Peyer's patch (tissue), 4 donors: ENCODE data around the gene MSI2. TPM values are rescaled to one million over a fixed set of nuclear protein-coding genes. Genes with fewer than 3 reads are reported as not detected.

Experiments used
- DNase-seq, 3 donors: peaks; one replicate each; pipeline ENCODE4 v3.0.0-alpha.2; 2017 to 2019
- H3K27ac ChIP-seq, 4 donors: fragments of 200-600 bp; sonication (generic); one replicate each; pipeline ENCODE4 v1.5.1; 2016 to 2019
- H3K27me3 ChIP-seq, 2 donors: fragments of 200-600 bp; sonication (generic); one replicate each; pipeline ENCODE4 v1.5.1; 2019
- H3K36me3 ChIP-seq, 3 donors: fragments of 200-600 bp; sonication (generic); one replicate each; pipeline ENCODE4 v1.5.1; 2016 to 2019
- H3K4me1 ChIP-seq, 4 donors: fragments of 200-600 bp; sonication (generic); one replicate each; pipeline ENCODE4 v1.5.1; 2016 to 2019
- H3K4me3 ChIP-seq, 4 donors: fragments of 200-600 bp; sonication (generic); 1 replicate in 3 of 4; 2 replicates in 1 of 4; pipeline ENCODE4 v1.5.1; 2016 to 2019; ENCODE audit warnings: mild to moderate bottlenecking in 1 of 4
- H3K9me3 ChIP-seq, 4 donors: fragments of 200-600 bp; sonication (generic); one replicate each; pipeline ENCODE4 v1.5.1; 2016 to 2019; ENCODE audit warnings: mild to moderate bottlenecking in 1 of 4
- POLR2A ChIP-seq, 2 donors: fragments of 450-650 bp; IDR thresholded peaks; one replicate each; pipeline ENCODE4 v1.5.1; 2017; ENCODE audit warnings: antibody characterized with exemption in 2 of 2, mild to moderate bottlenecking in 2 of 2, moderate library complexity in 2 of 2
- total RNA-seq, 4 donors: library from RNA; depleted of rRNA; stranded (reverse); fragments of >200 nt; gene quantifications; one replicate each; pipeline ENCODE4 v1.1.0, GENCODE V29; 2016
- TF ChIP-seq, protein P1 (sequence below), 6 experiments: fragments of 450-650 bp in 4 of 6; fragments of 200-600 bp in 2 of 6; sonication (generic) in 1 of 6; IDR thresholded peaks; one replicate each; pipeline ENCODE4 v1.5.1; 2017 to 2019; ENCODE audit warnings: antibody characterized with exemption in 6 of 6, mild to moderate bottlenecking in 3 of 6, moderate library complexity in 1 of 6

MSI2 gene
- total RNA-seq, 4 donors from 2014 or later, result 25.9 to 39.0 (median 29.2) TPM

GRCh38 chr17:57572600-57572999, 316.3 kb downstream of the MSI2 start:
- Histone ChIP-seq H3K4me3 (no peak overlapping the region), H3K27me3 (no peaks in the 10 kb centered on the region), H3K27ac (no peak overlapping the region), H3K36me3 (no peaks in the 10 kb centered on the region), H3K4me1 (no peaks in the 10 kb centered on the region), H3K9me3 (no peaks in the 10 kb centered on the region)
- DNase-seq, result no peak
- TF ChIP-seq POLR2A (IDR thresholded peaks at IDR 0.05), result no peak
- TF ChIP-seq, protein P1, sequence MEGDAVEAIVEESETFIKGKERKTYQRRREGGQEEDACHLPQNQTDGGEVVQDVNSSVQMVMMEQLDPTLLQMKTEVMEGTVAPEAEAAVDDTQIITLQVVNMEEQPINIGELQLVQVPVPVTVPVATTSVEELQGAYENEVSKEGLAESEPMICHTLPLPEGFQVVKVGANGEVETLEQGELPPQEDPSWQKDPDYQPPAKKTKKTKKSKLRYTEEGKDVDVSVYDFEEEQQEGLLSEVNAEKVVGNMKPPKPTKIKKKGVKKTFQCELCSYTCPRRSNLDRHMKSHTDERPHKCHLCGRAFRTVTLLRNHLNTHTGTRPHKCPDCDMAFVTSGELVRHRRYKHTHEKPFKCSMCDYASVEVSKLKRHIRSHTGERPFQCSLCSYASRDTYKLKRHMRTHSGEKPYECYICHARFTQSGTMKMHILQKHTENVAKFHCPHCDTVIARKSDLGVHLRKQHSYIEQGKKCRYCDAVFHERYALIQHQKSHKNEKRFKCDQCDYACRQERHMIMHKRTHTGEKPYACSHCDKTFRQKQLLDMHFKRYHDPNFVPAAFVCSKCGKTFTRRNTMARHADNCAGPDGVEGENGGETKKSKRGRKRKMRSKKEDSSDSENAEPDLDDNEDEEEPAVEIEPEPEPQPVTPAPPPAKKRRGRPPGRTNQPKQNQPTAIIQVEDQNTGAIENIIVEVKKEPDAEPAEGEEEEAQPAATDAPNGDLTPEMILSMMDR (IDR thresholded peaks at IDR 0.05), result no peak

DNA sequence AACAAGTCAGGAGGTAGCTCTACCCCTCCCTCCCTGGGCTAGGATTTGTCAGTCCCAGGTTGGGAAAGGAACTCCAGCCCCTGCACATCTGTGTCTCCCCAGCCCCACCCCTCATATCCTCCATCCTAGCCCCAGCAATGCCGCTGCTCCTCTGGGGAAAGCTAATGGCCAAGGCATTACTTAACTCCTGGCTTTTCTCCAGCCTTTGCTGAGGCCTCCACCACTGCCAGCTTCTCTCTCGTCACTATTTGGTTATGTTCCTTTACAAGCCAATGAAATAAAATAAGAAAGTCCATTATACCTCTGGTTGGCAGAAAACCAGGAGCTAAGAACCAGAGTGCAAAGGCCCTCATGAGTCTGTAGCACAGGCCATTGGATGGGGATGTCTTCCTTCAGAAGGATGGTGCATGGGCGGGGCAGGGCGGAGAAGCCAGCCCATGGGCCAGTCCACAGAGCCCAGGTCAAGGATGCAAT, 317.8 kb downstream of the MSI2 start:
- Histone ChIP-seq H3K4me1 (peaks cover 0 to 5% (median 2%) of the 10 kb centered on the region in 4 donors), H3K27me3 (no peaks in the 10 kb centered on the region), H3K4me3 (no peak overlapping the region), H3K9me3 (no peaks in the 10 kb centered on the region), H3K36me3 (no peaks in the 10 kb centered on the region), H3K27ac (no peak overlapping the region)
- TF ChIP-seq, protein P1 (IDR thresholded peaks at IDR 0.05), result no peak
- TF ChIP-seq POLR2A (IDR thresholded peaks at IDR 0.05), result no peak
- no peak for DNase-seq

DNA sequence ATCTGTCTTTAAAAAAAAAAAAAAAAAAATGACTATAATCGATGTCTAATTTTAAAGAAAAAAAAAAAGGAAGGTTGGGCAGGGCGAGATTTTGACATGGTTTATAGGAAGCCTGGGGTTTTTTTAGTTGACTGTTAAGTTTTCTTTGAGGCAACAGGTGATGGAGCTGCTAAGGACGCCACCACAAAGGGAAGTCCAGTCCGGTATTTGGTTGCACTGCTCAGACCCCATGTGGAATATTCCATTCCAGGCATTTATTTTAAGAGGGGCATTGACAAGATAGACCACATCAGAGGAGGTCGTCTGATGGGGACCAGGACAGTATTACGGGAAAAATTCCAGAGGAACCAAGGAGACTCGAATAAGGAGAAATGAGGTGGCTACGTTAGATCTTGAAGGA, 320.4 kb downstream of the MSI2 start:
- H3K4me1 ChIP-seq, result peaks cover 0 to 5% (median 2%) of the 10 kb centered on the region in 4 donors
- H3K4me3 ChIP-seq, result no peak overlapping the region
- no peak for DNase-seq
- TF ChIP-seq, protein P1 (IDR thresholded peaks at IDR 0.05), result no peak
- TF ChIP-seq POLR2A (IDR thresholded peaks at IDR 0.05), result no peak
- H3K27me3 ChIP-seq, result no peaks in the 10 kb centered on the region
- no peak overlapping the region for H3K27ac ChIP-seq
- no peaks in the 10 kb centered on the region for H3K36me3 ChIP-seq
- H3K9me3 ChIP-seq, result no peaks in the 10 kb centered on the region

DNA sequence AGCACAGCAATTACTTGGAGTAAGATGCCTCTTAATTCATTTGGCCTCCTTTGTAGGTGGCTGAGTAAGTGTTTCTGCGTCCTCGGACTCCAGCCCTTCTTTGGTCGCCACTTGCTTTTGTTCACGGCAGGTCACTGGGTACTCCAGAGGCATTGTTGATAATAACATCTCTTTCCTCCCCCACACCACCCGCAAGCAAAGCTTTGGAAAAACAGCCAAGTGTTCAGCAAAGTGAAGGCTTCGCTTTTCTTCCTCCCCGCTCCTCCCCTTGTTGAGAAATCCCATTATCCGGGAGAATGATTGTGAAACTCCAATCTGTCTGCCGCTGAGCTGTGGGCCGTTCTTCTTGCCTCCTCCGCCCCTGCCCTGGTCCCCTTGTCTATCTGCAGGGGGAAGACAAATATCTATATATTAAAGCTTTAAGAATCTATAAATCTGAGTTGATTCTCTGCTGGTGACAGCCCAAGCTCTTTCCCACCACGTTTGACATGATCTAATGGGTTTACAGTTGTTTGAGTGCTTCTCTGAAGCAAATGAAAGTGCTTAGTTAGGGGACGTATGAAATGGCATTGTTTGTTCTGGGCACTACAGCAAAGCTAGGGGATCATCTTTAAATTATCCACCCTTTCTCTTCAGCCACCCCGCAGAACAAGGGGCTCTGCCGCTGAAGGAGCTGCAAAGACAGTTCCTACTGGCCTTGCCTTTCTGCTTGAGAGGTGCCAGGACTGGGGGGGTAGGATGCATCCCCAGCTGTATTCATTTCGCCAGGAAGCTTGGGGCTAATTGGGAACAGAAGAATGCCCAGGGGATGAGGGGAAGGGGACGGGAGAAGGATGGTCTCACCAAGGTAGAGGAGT, 321.7 kb downstream of the MSI2 start:
- no peak for DNase-seq
- H3K27me3 ChIP-seq, result no peaks in the 10 kb centered on the region
- H3K4me3 ChIP-seq, result peak overlapping the region in 2 of 4 donors; percentile 2 to 16
- no peaks in the 10 kb centered on the region for H3K36me3 ChIP-seq
- no peaks in the 10 kb centered on the region for H3K9me3 ChIP-seq
- H3K27ac ChIP-seq, result peak overlapping the region; percentile 21 to 50 (median 30)
- TF ChIP-seq, protein P1 (IDR thresholded peaks at IDR 0.05), result no peak
- no peak for TF ChIP-seq POLR2A (IDR thresholded peaks at IDR 0.05)
- H3K4me1 ChIP-seq, result peaks cover 0 to 5% (median 2%) of the 10 kb centered on the region in 4 donors

DNA sequence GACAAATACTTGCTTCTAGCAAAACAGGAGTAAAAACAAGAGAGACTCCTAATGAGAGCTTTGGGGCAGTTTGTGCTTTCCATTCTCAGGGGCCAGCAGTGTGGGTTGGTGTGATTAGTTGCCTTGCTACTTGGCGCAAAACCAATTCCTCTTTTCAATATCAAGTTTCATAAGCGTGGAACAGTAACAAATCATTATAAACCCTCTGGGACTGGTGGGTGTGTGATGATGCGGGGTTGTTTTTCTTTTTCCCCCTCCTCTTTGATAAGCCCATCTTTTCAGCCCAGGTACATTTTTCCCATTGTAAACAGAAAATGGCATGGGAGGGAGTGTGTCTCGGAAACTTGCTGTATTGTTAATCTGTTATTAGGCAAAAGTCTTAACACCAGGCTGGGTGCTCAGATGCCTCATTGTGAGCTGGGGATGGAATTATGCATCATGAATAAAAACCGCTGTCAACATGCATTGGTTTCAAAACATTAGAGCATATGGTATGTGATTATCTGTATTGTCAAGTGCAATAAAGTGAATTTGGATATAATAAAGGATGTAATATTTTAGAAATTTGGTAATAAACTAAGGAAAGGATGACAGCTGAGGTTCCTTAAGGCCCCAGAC, 322.4 kb downstream of the MSI2 start:
- no peak overlapping the region for H3K4me3 ChIP-seq
- H3K36me3 ChIP-seq, result no peaks in the 10 kb centered on the region
- H3K4me1 ChIP-seq, result peaks cover 0 to 5% (median 2%) of the 10 kb centered on the region in 4 donors
- DNase-seq, result no peak
- no peak for TF ChIP-seq POLR2A (IDR thresholded peaks at IDR 0.05)
- TF ChIP-seq, protein P1 (IDR thresholded peaks at IDR 0.05), result no peak
- peak overlapping the region in 1 of 4 donors; percentile 30 for H3K27ac ChIP-seq
- H3K27me3 ChIP-seq, result no peaks in the 10 kb centered on the region
- no peaks in the 10 kb centered on the region for H3K9me3 ChIP-seq
